HG03060 (cell line): Measurements from ENCODE around the gene ATP5MC3.
A peak's percentile ranks its signal among the peaks of the same experiment; 100 is the strongest.

Source experiments
- ATAC-seq: cut with Tn5 transposase; IDR thresholded peaks from one replicate; pipeline ENCODE4 v1.9.1; 2021; ENCODE audit warnings: low read depth, moderate number of reproducible peaks; ENCODE audit not compliant: unreplicated experiment

Gene ATP5MC3

DNA sequence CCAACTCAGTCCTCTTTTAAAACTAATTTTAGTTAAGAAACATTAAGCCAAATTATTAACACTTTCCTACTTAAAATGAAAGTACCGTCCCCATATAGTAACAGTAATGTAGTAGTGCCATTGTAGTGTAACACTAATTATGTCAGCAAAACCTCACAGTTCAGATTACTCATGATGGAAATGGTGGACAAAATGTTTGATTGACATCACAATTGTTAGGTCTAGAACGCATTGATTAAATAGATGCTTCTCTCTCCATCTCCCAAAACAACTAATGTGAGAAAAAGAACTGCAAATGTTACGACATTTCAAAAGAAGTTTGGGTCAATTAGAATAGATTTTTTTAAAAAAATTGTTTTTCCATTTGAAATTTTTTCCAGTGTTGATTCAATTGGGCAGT lies 12.3 kb downstream of the ATP5MC3 start:
- ATAC-seq = no peak

DNA sequence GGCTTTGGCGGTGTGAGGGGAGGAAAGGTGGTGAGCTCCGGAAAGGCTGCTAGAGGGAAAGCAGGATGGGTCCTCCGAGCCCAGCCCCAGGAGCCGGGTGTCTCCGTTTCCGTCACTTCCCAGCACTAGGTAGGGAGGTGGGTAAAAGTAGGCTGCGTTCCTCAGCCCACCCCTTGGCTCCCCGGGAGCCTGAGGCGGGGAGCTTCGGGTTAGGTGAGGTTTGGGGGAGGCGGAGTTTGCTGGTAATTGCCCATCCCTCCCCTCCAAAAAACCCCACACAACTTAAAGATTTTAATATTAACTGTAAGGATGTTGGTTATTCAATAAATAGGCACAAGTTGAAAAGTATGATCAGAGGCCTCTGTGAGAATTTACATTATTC lies 13.0 kb downstream of the ATP5MC3 start:
- peak; percentile 12 for ATAC-seq

DNA sequence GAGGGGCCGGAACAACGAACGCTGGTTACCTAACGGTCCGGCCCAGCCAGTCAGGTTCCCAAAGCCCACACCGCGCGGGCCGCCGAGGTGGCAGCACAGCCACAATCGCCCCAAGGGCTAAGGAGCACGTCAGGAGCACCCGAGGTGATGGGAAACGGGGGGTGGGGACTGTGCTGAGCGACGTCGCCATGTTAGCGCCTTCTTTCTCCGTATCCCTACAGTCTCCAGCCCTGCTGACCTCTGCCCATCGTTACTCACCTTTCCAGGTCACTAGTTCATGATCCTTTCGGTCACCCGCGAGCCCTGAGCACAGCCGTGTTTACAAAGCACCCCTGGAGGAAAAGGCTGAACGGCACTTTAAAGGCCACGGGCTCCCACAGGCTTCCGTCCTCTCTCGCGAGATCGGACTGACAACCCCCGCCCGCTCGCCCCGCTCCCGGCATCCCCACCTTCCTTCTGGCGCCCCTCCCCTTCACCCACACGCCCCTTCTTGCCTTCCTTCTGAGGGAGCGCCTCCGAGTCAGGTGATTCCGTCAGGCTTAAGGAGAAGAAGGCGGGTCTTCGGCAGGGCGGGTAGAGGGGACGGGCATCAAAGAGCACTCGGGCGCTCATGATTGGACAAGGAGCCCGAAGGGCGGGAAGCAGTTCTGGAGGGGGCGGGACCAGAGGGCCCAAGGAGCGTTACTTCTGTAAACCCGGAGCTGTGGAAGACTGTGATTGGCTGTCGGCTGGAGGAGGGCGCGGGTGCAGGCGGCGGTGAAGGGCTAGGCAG lies 13.5 kb downstream of the ATP5MC3 start, which contains the start of gene ATF2:
ATF2 (minus strand) TSS at position 412 of the 772 bp plus-strand sequence. CDS start 31,760 bp downstream, outside the sequence.
- peak; percentile 93 for ATAC-seq

DNA sequence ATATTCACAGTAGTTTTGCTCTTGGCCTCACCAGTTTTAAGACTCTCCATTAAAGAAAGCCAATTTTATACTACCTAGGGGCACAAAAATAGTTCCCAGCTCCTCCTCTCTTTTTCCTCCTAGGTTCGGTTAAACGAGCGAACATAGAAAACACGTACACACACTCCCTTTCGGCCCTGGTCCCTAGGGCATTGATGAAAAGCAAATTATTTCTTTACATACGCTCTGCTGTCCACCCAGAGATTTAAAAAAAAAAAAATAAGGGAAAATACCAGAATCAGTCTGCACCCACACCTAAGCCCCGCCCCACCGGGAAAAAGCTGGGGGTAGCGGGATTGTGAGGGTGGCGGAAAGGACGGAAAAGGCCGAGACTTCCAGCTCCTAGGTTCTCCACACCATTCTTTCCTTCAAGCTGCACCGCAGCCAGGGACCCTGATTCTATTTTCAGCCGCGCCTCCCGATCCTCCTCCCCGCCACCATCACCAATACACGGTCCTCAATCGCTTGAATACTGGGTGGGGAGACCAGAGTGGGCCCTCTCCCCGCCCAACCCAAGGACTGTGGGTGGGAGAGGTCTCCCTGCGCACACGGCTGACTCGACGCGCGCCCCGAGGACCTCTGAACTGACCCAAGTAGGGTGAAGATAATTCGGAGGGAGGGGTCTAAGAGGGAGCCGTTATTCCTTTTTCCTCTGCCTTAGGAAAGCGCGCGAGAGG lies 14.3 kb downstream of the ATP5MC3 start:
- no peak for ATAC-seq

DNA sequence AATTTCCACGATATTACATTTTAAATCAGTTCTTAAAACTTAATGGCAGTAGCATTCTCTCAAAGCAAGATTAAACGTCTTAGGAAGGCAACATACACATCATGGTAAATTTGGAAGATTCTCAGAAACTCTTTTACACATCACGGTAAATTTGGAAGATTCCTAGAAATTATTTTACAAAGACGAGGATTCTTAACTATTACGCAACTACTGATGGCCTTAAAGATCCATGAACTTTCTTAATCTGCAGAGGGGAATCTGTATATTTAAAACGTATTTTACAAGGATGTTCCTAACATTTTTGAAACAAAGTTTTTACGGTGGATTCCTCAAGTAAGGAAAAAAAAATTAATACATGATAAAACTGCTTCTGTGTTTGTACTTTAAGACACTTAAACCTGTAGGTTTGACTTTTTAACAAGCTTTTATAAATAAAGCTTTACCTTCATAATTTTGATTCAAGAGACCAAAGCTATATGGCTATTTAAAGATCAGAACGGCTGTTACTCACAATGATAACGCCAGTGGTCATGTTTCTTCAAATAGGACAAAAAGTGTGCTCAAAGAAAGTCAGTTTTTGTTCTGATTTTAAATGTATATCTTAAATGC lies 15.2 kb downstream of the ATP5MC3 start:
- ATAC-seq = no peak

DNA sequence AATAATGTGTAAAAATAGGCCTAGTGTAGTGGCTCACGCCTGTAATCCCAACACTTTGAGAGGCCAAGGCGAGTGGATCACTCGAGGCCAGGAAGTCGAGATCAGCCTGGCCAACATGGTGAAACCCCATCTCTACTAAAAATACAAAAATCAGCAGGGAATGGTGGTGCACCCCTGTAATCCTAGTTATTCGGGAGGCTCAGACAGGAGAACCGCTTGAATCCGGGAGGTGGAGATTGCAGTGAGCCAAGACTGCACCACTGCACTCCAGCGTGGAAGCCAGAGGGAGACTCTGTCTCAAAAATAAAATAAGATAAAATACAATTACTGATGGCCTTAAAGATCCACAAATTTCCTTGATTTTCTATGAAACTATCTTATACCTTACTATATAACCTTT lies 17.3 kb downstream of the ATP5MC3 start:
- no peak for ATAC-seq

DNA sequence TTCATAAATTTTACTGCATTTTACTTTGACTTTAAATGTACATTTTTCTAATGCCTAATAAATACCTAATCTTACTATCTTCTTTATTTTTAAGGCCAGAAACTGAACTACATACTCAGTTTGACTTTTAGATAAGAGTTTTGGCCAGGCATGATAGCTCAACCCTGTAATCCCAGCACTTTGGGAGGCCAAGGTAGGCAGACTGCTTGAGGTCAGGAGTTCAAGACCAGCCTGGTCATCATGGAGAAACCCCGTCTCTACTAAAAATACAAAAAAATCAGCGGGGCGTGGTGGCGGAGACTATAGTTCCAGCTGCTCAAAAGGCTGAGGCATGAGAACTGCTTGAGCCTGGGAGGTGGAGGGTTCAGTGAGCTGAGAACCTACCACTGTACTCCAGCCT lies 22.6 kb downstream of the ATP5MC3 start:
- no peak for ATAC-seq

DNA sequence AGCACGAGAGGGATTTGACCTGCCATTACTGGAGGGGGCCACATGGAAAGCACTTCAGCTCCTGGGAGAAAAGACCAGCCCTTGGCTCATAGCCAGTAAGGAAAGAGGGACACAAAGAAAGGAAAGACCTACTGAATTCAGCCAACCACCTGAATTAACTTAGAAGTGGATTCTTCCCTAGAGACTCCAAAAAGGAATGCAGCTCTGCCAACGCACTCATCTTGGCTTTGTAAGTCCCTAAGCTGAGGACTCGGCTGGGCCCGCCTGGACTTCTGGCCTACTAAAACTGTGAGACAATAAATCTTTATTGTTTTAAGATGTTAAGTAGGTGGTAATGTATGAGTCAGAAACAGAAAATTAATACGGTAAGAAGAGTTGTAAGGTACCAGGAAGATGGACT lies 25.0 kb downstream of the ATP5MC3 start:
- no peak for ATAC-seq

DNA sequence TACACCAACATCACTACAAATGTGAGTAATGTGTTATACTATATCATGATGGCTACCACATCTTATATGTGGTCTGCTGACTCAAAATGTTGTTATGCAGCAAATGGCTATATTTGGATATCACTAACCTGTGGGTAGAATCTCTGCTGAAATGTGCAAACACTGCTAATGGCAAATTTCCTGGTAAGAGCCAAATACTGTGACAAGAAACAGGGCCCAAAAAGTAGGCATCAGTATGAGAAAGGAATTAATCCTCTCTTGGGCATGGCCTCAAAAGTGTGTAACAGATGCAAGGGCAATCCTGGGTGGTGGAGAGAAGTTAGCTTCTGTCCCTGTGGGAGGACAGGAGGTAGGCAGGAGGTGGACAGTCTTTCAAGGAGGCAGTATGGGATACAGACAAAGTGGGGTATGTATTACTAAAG lies 26.8 kb downstream of the ATP5MC3 start:
- peak; percentile 73 for ATAC-seq

DNA sequence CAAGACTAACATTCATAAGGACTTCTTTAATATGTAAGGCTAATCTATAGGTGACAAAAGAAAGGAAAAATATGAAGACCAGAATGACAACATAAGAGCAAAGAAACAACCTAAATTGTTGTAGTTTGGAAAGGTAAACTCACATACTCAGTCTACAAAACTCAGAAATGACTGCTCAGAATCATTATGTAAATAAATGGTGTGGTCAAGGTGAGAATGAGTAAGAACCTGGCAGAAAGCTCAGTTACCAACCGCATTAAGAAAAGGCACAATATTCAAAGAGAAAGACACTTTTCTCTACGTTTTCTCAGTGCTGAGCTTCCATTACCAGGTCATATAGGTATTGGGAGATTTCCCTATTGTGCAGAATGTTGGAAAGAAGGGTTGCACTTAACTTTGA lies 29.3 kb downstream of the ATP5MC3 start:
- no peak for ATAC-seq

DNA sequence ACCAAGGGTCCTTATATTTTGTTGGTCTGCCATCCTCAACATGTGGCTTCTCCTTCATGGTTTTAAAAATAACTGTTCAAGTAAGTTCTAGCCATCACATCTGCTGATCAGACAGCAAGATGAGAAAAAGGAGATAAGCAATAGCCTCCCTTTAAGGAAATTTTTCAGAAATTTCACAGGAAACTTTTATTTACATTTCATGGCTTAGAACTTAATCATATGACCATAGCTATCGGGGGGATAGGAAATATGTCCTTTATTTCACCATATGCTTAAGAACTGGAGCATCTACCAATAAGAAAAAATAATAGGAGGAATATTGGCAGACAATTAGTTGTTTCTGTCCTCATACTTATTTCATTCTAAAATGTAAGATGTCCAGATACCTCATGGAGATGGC lies 29.7 kb downstream of the ATP5MC3 start:
- ATAC-seq = no peak

DNA sequence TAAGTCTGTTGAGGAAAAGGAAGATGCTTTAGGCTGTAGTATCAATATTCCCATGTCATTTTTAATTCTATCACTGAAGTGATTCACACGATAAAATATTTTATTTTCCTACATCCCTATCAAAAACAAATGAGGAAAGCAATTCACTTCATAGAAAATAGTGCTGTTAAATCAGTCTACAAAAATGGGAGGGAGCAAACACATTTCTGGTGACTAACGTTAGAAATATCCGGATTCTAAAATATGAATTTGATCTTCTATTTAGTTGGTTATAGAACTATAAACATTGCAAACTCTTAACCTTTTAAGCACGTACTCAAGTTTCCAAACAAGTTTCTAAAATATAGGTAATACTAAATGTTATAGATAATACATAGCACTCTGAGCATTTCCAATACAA lies 34.3 kb downstream of the ATP5MC3 start:
- no peak for ATAC-seq

DNA sequence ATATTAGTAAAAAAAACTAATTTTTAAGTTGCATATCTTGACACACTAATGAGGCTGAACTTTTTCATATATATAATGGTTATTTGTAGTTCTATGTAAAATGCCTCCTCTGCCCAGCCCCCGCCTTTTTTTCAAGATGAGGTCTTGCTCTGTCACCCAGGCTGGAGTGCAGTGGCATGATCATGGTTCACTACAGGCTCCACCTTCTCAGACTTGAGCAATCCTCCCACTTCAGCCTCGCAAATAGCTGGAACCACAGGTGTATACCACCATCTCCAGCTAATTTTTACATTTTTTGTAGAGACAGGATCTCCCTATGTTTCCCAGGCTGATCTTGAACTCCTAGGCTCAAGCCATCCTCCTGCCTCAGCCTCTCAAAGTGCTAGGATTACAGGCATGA lies 37.8 kb downstream of the ATP5MC3 start:
- no peak for ATAC-seq

DNA sequence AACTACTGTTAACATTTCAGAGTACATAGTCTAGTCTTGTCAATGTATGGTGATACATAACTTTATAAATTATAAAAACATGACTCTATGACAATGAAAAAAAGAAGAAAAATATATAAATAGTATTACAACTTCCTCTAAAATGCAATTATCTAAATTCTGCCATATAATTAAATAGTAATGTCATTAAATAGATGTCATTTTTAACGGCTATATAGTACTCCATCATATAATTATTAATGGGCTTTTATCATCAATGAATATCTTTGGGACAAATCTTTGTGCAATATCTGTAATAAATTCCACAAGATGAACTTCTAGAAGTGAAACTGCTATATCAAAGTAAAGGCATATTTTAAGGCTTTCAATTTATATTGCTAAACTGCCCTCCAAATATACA lies 38.3 kb downstream of the ATP5MC3 start:
- ATAC-seq = no peak

DNA sequence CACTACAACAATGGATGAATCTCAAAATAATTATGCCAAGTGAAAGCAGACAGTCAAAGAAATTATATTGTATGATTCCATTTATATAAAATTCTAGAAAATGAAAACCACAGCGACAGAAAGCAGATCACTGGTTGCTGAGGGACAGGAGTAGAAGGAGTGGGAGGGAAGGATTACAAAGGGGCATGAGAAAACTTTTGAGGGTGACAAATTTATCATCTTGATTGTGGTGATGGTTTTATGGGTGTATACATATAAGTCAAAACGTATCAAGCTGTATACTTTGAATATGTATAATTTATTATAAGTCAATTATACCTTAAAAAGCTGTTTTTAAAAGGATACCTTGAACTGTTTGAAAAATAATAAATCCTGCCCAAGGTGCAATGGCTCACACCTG lies 41.2 kb downstream of the ATP5MC3 start:
- no peak for ATAC-seq

DNA sequence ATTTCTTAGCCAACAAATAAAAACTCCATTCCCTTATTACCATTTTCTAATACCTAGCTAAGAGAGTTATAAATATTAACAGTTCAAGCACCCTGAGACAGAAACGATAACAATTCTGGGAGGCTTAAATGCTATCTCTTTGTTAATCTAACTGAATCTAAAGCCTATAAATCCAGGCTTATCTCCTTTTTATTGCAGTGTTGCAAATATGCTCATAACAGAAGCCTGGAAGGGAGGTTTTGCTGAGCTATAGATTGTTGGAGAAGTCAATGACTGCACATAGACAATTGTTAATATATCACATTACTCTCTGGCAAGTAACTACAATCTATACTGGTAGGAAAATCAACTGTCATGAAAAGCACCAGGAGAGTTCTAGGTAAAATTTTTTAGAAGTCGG lies 43.7 kb downstream of the ATP5MC3 start:
- ATAC-seq = no peak

DNA sequence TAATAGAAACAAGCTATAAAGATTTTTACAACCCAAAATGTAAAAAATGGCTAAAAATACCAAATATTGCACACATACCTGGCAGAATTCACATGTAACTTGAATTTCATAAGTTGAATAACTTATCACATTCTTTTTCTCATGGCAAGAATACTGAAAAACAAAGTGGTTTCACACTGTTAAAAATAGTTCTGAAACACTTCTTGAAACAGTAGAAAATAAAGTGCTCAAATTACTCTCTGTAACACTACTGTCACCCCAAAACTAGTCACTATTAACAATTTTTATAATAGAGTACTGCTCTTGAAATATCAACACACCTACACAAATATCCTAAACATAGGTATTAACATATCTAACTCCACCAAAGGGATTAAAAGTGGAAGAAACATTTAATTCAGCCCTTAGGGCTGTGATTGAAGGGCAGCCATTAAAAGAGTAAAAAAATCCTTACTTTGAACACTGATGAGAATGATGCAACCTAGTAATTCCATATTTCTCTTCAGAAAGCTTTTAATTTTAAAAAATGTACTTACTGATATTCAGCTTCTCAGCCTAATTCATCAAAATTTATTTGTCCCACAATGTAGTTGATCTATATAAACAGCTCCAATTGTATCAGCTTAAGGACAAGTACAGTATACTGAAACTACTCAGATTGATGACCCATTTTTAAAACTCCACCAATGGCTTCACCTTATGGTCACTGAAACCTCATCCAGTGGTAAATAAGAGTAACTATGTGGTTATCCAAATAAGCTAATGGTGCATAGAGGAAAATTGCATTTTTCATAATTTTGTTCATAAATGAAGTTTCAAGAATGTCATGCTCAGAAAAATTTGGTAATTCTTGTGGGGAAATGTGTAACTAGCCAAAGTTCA lies 44.9 kb downstream of the ATP5MC3 start:
- ATAC-seq = peak; percentile 65

DNA sequence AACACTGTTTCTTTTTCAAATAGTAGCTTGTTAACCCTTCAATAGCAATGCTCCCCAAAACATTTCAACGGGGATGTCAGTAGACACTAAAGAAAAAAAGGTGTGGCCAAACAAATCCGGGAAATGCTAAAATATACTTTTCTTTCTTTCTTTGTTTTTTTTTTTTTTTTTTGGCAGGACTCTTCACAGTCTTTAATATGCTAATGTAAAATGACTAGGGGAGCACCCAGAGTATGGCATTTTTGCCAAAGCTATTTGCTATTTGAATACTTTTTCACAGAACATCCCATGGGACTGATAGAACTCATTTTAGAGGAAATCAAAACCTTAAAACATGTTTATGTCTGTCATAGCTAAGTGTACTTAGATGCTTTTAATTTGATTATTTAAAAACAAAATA lies 45.6 kb downstream of the ATP5MC3 start:
- no peak for ATAC-seq

DNA sequence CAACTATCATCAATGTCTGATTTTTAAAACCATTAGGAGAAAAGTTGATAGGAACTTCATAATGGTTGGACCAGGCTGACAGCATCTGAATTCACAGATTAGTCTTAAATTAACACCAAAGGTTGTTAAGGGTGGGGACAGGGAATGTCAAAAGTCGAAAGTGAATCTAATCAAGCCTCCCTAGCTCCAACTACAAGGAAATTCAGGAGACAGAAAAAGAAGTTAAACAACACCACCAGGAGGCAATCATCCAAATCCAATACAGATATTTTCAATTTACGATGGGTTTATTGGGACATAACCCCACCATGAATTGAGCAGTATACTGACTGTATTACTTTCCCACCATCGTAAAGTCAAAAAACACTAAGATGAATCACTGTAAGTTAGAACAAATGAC lies 46.3 kb downstream of the ATP5MC3 start:
- ATAC-seq = no peak

DNA sequence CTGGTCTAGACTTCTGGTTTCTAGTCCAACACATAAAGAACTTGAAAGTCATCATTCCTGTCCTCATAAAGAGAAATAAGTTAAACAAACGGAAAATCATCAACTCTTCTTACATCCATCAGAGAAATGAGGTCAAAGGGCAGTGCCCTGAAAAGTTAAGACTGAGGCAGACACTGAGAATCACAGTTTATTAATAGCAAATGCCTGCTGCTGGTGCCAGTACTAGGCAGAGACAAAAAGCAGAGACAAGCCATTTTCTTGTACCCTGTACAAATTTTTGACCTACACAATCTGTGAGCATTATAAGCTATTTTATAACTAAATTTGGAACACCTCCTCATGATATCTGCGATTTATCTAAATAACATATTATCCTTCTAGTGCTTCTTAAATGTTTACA lies 50.3 kb downstream of the ATP5MC3 start:
- no peak for ATAC-seq

DNA sequence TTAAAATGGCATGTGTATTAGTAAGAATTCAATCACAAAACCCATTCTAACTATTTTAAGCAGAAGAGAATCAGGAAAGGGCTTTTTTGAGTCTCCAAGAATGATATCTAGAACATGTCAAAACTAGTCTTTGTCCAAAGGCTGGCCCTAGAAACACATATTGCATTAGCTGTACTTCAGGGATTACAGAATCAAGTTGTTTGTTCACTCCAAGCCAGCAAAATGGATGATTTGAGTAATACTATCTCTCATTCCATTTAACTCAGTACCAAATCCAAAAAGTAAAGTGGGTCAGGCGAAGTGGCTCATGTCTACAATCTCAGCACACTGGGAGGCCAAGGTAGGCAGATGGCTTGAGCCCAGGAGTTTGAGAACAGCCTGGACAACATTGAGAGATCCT lies 54.8 kb downstream of the ATP5MC3 start:
- no peak for ATAC-seq
